Measurements from ENCODE around the gene FAM181A.

FAM181A gene

GRCh38 chr14:93950948-93951634, 23.9 kb downstream of the FAM181A start:
- DNase-seq (ENCODE audit: low spot score), result no peak

GRCh38 chr14:93951635-93952540, 24.7 kb downstream of the FAM181A start:
- DNase-seq (ENCODE audit: low spot score), result no peak

GRCh38 chr14:93952829-93953228, 25.7 kb downstream of the FAM181A start:
- no peak for DNase-seq (ENCODE audit: low spot score)

GRCh38 chr14:93953263-93953662, 26.1 kb downstream of the FAM181A start:
- no peak for DNase-seq (ENCODE audit: low spot score)

GRCh38 chr14:93953739-93954515, 26.8 kb downstream of the FAM181A start:
- DNase-seq (ENCODE audit: low spot score), result no peak

GRCh38 chr14:93954516-93954830, 27.3 kb downstream of the FAM181A start:
- DNase-seq (ENCODE audit: low spot score), result no peak

- no peak for DNase-seq (ENCODE audit: low spot score)
Measured at GRCh38 chr14:93954900-93955849, 28.0 kb downstream of the FAM181A start.

- no peak for DNase-seq (ENCODE audit: low spot score)
Measured at GRCh38 chr14:93955850-93956481, 28.8 kb downstream of the FAM181A start.

- DNase-seq (ENCODE audit: low spot score), result no peak
Measured at GRCh38 chr14:93956514-93957332, 29.6 kb downstream of the FAM181A start.

- DNase-seq (ENCODE audit: low spot score), result no peak
Measured at GRCh38 chr14:93957333-93957710, 30.2 kb downstream of the FAM181A start.

GRCh38 chr14:93957751-93958566, 30.8 kb downstream of the FAM181A start:
- no peak for DNase-seq (ENCODE audit: low spot score)

GRCh38 chr14:93958567-93959238, 31.6 kb downstream of the FAM181A start:
- DNase-seq (ENCODE audit: low spot score), result no peak

- DNase-seq (ENCODE audit: low spot score), result no peak
Measured at GRCh38 chr14:93959239-93960107, 32.3 kb downstream of the FAM181A start.

- DNase-seq (ENCODE audit: low spot score), result no peak
Measured at GRCh38 chr14:93960108-93960475, 32.9 kb downstream of the FAM181A start.

- no peak for DNase-seq (ENCODE audit: low spot score)
Measured at GRCh38 chr14:93960774-93961438, 33.8 kb downstream of the FAM181A start.

GRCh38 chr14:93961620-93962019, 34.5 kb downstream of the FAM181A start:
- no peak for DNase-seq (ENCODE audit: low spot score)
